Stimulated activated memory B cell treated with anti-CD40 and anti-IgM and Interleukin-4, amounts not matched to agents 10 μg/mL and 1 μg/mL and 100 μg/mL, for 72 hours (primary cell): ENCODE measurements around the gene ASNSD1.
"Not testable (repeated sequence)": the region's sequence is repeated elsewhere in the genome, so short reads cannot be mapped to it uniquely, and the experiment has no call there.

Experiments used
- ATAC-seq: fragments of 150-1000 bp; cut with Tn5 transposase; 2 replicates; pipeline ENCODE4 v1.10.0; 2021
- H3K27ac Mint-ChIP-seq: one replicate; pipeline ENCODE4 v1.8.0; 2022; ENCODE audit warnings: mild to moderate bottlenecking, mixed read lengths
- H3K27me3 Mint-ChIP-seq: one replicate; pipeline ENCODE4 v1.8.0; 2022; ENCODE audit warnings: mixed read lengths
- H3K36me3 Mint-ChIP-seq: one replicate; pipeline ENCODE4 v1.8.0; 2022; ENCODE audit warnings: mixed read lengths
- H3K4me1 Mint-ChIP-seq: one replicate; pipeline ENCODE4 v1.8.0; 2022; ENCODE audit warnings: mixed read lengths
- H3K4me3 Mint-ChIP-seq: one replicate; pipeline ENCODE4 v1.8.0; 2022; ENCODE audit warnings: mild to moderate bottlenecking, moderate library complexity, mixed read lengths
- H3K9me3 Mint-ChIP-seq: one replicate; pipeline ENCODE4 v1.8.0; 2022; ENCODE audit warnings: mixed read lengths

Gene ASNSD1

GRCh38 chr2:189698020-189698887, 37.0 kb downstream of the ASNSD1 start:
- H3K27me3 Mint-ChIP-seq = no peaks in the 10 kb centered on the region

DNA sequence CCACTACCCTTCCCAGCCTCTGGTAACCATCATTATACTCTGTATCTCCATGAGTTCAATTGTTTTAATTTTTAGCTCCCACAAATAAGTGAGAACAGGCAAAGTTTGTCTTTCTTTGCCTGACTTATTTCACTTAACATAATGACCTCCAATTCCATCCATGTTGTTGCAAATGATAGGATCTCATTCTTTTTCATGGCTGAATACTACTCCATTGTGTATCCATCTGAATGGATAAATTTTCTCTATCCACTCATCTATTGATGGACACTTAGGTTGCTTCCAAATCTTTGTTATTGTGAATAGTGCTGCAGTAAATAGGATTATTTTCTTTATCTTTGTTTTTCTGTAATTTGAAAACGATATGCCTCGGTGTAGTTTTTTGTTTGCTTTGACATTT, 39.4 kb downstream of the ASNSD1 start:
- H3K4me1 Mint-ChIP-seq = peaks cover 5% of the 10 kb centered on the region
- H3K36me3 Mint-ChIP-seq = peaks cover 9% of the 10 kb centered on the region
- no peak overlapping the region for H3K27ac Mint-ChIP-seq

More at GRCh38 chr2:189698020-189698887, 37.0 kb downstream of the ASNSD1 start:
- H3K4me1 Mint-ChIP-seq = peaks cover 5% of the 10 kb centered on the region
- H3K9me3 Mint-ChIP-seq = no peaks in the 10 kb centered on the region
- no peak overlapping the region for H3K27ac Mint-ChIP-seq
- H3K4me3 Mint-ChIP-seq = peak overlapping the region; percentile 24
- peaks cover 4% of the 10 kb centered on the region for H3K36me3 Mint-ChIP-seq
- ATAC-seq = no peak

GRCh38 chr2:189702071-189702470, 40.8 kb downstream of the ASNSD1 start:
- no peak for ATAC-seq
- no peaks in the 10 kb centered on the region for H3K27me3 Mint-ChIP-seq
- H3K4me3 Mint-ChIP-seq = no peak overlapping the region
- H3K9me3 Mint-ChIP-seq = no peaks in the 10 kb centered on the region
- H3K27ac Mint-ChIP-seq = no peak overlapping the region
- H3K4me1 Mint-ChIP-seq = peaks cover 5% of the 10 kb centered on the region
- peaks cover 14% of the 10 kb centered on the region for H3K36me3 Mint-ChIP-seq

More for the DNA sequence above, 39.4 kb downstream of the ASNSD1 start:
- H3K9me3 Mint-ChIP-seq = no peaks in the 10 kb centered on the region
- no peaks in the 10 kb centered on the region for H3K27me3 Mint-ChIP-seq
- no peak overlapping the region for H3K4me3 Mint-ChIP-seq
- ATAC-seq = no peak

GRCh38 chr2:189709501-189710221, 48.4 kb downstream of the ASNSD1 start:
- ATAC-seq = no peak
- Mint-ChIP-seq H3K36me3 (peaks cover 16% of the 10 kb centered on the region), H3K9me3 (no peaks in the 10 kb centered on the region), H3K27me3 (no peaks in the 10 kb centered on the region), H3K4me1 (no peaks in the 10 kb centered on the region), H3K27ac (no peak overlapping the region), H3K4me3 (no peak overlapping the region)

GRCh38 chr2:189717593-189717992, 56.3 kb downstream of the ASNSD1 start:
- H3K4me1 Mint-ChIP-seq, ATAC-seq, H3K4me3 Mint-ChIP-seq, H3K9me3 Mint-ChIP-seq, H3K36me3 Mint-ChIP-seq, H3K27ac Mint-ChIP-seq, H3K27me3 Mint-ChIP-seq: not testable (repeated sequence)

GRCh38 chr2:189719571-189719970, 58.3 kb downstream of the ASNSD1 start:
- Mint-ChIP-seq H3K9me3 (peaks cover 5% of the 10 kb centered on the region), H3K4me1 (no peaks in the 10 kb centered on the region), H3K27me3 (no peaks in the 10 kb centered on the region), H3K27ac (no peak overlapping the region), H3K4me3 (no peak overlapping the region), H3K36me3 (peaks cover 19% of the 10 kb centered on the region)
- no peak for ATAC-seq
